ENCODE results near the gene TRIM31. TPM values are rescaled to one million over a fixed set of nuclear protein-coding genes. Genes with fewer than 3 reads are reported as not detected.

TRIM31 gene
- total RNA-seq, 4 donors from 2014 or later: 1.3 TPM; not detected in 3

- Histone ChIP-seq H3K4me3 (peak overlapping the region in 2 of 4 donors; percentile 14 to 52), H3K27me3 (peaks cover 0 to 85% (median 43%) of the 10 kb centered on the region in 4 donors), H3K36me3 (no peaks in the 10 kb centered on the region), H3K4me1 (peaks cover 21 to 29% (median 26%) of the 10 kb centered on the region in 4 donors), H3K9me3 (no peaks in the 10 kb centered on the region), H3K27ac (replicated peaks in 1 of 4) (no peak overlapping the region)
- DNase-seq (ENCODE audit: extremely low spot score): no peak
- 35% methylated on average over 16 of the region's 22 CpGs for WGBS
- TF ChIP-seq CTCF (IDR thresholded peaks at IDR 0.05) (peak in 1 of 3 experiments; percentile 10), POLR2AphosphoS5 (IDR thresholded peaks at IDR 0.05) (no peak)
- intact Hi-C loops (cut with DNase I): no loop called here
Measured at GRCh38 chr6:30075790-30076732, 36.8 kb downstream of the TRIM31 start.

- WGBS: 3% methylated on average over 31 of the region's 64 CpGs
Measured at GRCh38 chr6:30075094-30075789, 37.6 kb downstream of the TRIM31 start, which contains the start of gene RNF39. Gene RNF39 (minus strand): TSS chr6:30075769. CDS start chr6:30075585, 184 bp downstream.

GRCh38 chr6:30074331-30075093, 38.4 kb downstream of the TRIM31 start:
- H3K9me3 ChIP-seq: no peaks in the 10 kb centered on the region
- no peak for DNase-seq (ENCODE audit: extremely low spot score)
- intact Hi-C loops (cut with DNase I): no loop called here
- H3K36me3 ChIP-seq: peaks cover 0 to 8% (median 7%) of the 10 kb centered on the region in 4 donors
- H3K4me1 ChIP-seq: peaks cover 24 to 36% (median 30%) of the 10 kb centered on the region in 4 donors
- TF ChIP-seq POLR2A (IDR thresholded peaks at IDR 0.05; ENCODE audit: low read depth) (no peak), EP300 (IDR thresholded peaks at IDR 0.05) (no peak), POLR2AphosphoS5 (IDR thresholded peaks at IDR 0.05) (no peak), CTCF (IDR thresholded peaks at IDR 0.05) (no peak)
- H3K27me3 ChIP-seq: peaks cover 0 to 91% (median 48%) of the 10 kb centered on the region in 4 donors
- WGBS: 11% methylated on average over 37 of the region's 37 CpGs
- H3K27ac ChIP-seq (replicated peaks in 1 of 4): no peak overlapping the region
- H3K4me3 ChIP-seq: peak overlapping the region; percentile 14 to 52 (median 28)

More at GRCh38 chr6:30075094-30075789, 37.6 kb downstream of the TRIM31 start, which contains the start of gene RNF39:
- peaks cover 0 to under 1% (median 0%) of the 10 kb centered on the region in 4 donors for H3K36me3 ChIP-seq
- intact Hi-C loops (cut with DNase I): no loop called here
- H3K4me3 ChIP-seq: peak within 1 kb of the TSS; percentile 14 to 52 (median 28)
- H3K27me3 ChIP-seq: peaks cover 0 to 92% (median 48%) of the 10 kb centered on the region in 4 donors
- TF ChIP-seq CTCF (IDR thresholded peaks at IDR 0.05) (no peak), POLR2A (IDR thresholded peaks at IDR 0.05; ENCODE audit: low read depth) (no peak), POLR2AphosphoS5 (IDR thresholded peaks at IDR 0.05) (no peak), EP300 (IDR thresholded peaks at IDR 0.05) (no peak)
- no peak for DNase-seq (ENCODE audit: extremely low spot score)
- no peak within 1 kb of the TSS for H3K27ac ChIP-seq (replicated peaks in 1 of 4)
- no peaks in the 10 kb centered on the region for H3K9me3 ChIP-seq
- H3K4me1 ChIP-seq: peaks cover 24 to 36% (median 30%) of the 10 kb centered on the region in 4 donors

- Histone ChIP-seq H3K4me3 (no peak overlapping the region), H3K9me3 (no peaks in the 10 kb centered on the region), H3K36me3 (peaks cover 5 to 15% (median 15%) of the 10 kb centered on the region in 4 donors), H3K4me1 (peaks cover 24 to 37% (median 31%) of the 10 kb centered on the region in 4 donors), H3K27me3 (peaks cover 0 to 82% (median 46%) of the 10 kb centered on the region in 4 donors), H3K27ac (replicated peaks in 1 of 4) (no peak overlapping the region)
- intact Hi-C loops (cut with DNase I): no loop called here
- no peak for DNase-seq (ENCODE audit: extremely low spot score)
- 56% methylated on average over 7 of the region's 7 CpGs for WGBS
- no peak for TF ChIP-seq EP300 (IDR thresholded peaks at IDR 0.05)
- TF ChIP-seq CTCF (IDR thresholded peaks at IDR 0.05): no peak
- no peak for TF ChIP-seq POLR2A (IDR thresholded peaks at IDR 0.05; ENCODE audit: low read depth)
- no peak for TF ChIP-seq POLR2AphosphoS5 (IDR thresholded peaks at IDR 0.05)
Measured at GRCh38 chr6:30073489-30074235, 39.2 kb downstream of the TRIM31 start.

Measured in esophagus muscularis mucosa (tissue), 4 donors.